ENCODE results near the gene METRN. TPM values are rescaled to one million over a fixed set of nuclear protein-coding genes. Genes with fewer than 3 reads are reported as not detected.
A peak's percentile ranks its signal among the peaks of the same experiment; 100 is the strongest.

Gene METRN
- 100 to 1,000 TPM in 1 of 4 donors, 10 to 100 TPM in 3; 56.5 to 143 (median 78.0) TPM for total RNA-seq

GRCh38 chr16:714558-715476, at the start of gene METRN:
TSS of gene METRN (plus strand) at chr16:715118. CDS start at chr16:715290, 172 bp downstream.
- no peaks in the 10 kb centered on the region for H3K9me3 ChIP-seq
- intact Hi-C loops (cut with DNase I), result no loop called here
- DNase-seq (ENCODE audit: extremely low spot score), result peak; percentile 95
- peaks cover 0 to 34% (median 18%) of the 10 kb centered on the region in 4 donors for H3K27me3 ChIP-seq
- H3K4me1 ChIP-seq, result peaks cover 31 to 78% (median 60%) of the 10 kb centered on the region in 4 donors
- peaks cover 0 to 10% (median 3%) of the 10 kb centered on the region in 4 donors for H3K36me3 ChIP-seq
- peak within 1 kb of the TSS; percentile 42 to 66 (median 56) for H3K27ac ChIP-seq (replicated peaks in 1 of 4)
- peak within 1 kb of the TSS; percentile 68 to 86 (median 83) for H3K4me3 ChIP-seq
- TF ChIP-seq POLR2AphosphoS5 (IDR thresholded peaks at IDR 0.05), result peak; percentile 15 to 36
- no peak for TF ChIP-seq EP300 (IDR thresholded peaks at IDR 0.05)
- peak in 1 of 3 experiments; percentile 15 for TF ChIP-seq CTCF (IDR thresholded peaks at IDR 0.05)
- TF ChIP-seq POLR2A (IDR thresholded peaks at IDR 0.05; ENCODE audit: low read depth), result no peak
- WGBS, result 13% methylated on average over 6 of the region's 108 CpGs

- no peak overlapping the region for H3K27ac ChIP-seq (replicated peaks in 1 of 4)
- no peak overlapping the region for H3K4me3 ChIP-seq
- peaks cover 16 to 33% (median 27%) of the 10 kb centered on the region in 4 donors for H3K4me1 ChIP-seq
- WGBS, result 92% methylated on average over 2 of the region's 13 CpGs
- H3K36me3 ChIP-seq, result peaks cover 21 to 29% (median 26%) of the 10 kb centered on the region in 4 donors
- no peaks in the 10 kb centered on the region for H3K9me3 ChIP-seq
- intact Hi-C loops (cut with DNase I), result no loop called here
- no peak for DNase-seq (ENCODE audit: extremely low spot score)
- TF ChIP-seq CTCF (IDR thresholded peaks at IDR 0.05), result no peak
- TF ChIP-seq POLR2A (IDR thresholded peaks at IDR 0.05; ENCODE audit: low read depth), result no peak
- TF ChIP-seq POLR2AphosphoS5 (IDR thresholded peaks at IDR 0.05), result no peak
- H3K27me3 ChIP-seq, result no peaks in the 10 kb centered on the region
Measured at GRCh38 chr16:666572-666971, 48.3 kb upstream of the METRN start.

GRCh38 chr16:667113-667779, 47.7 kb upstream of the METRN start:
- Histone ChIP-seq H3K9me3 (no peaks in the 10 kb centered on the region), H3K4me1 (peaks cover 15 to 28% (median 24%) of the 10 kb centered on the region in 4 donors), H3K27ac (replicated peaks in 1 of 4) (peak overlapping the region; percentile 86 to 92 (median 90)), H3K27me3 (no peaks in the 10 kb centered on the region), H3K36me3 (peaks cover 27 to 35% (median 33%) of the 10 kb centered on the region in 4 donors), H3K4me3 (peak overlapping the region; percentile 81 to 99 (median 94))
- no peak for TF ChIP-seq POLR2AphosphoS5 (IDR thresholded peaks at IDR 0.05)
- no peak for TF ChIP-seq CTCF (IDR thresholded peaks at IDR 0.05)
- TF ChIP-seq POLR2A (IDR thresholded peaks at IDR 0.05; ENCODE audit: low read depth), result no peak
- no peak for TF ChIP-seq EP300 (IDR thresholded peaks at IDR 0.05)
- intact Hi-C loops (cut with DNase I), result no loop called here
- no peak for DNase-seq (ENCODE audit: extremely low spot score)
- WGBS, result 84% methylated on average over 17 of the region's 22 CpGs

- intact Hi-C loops (cut with DNase I), result no loop called here
- peak; percentile 98 for DNase-seq (ENCODE audit: extremely low spot score)
- no peaks in the 10 kb centered on the region for H3K27me3 ChIP-seq
- H3K36me3 ChIP-seq, result peaks cover 34 to 43% (median 40%) of the 10 kb centered on the region in 4 donors
- peak within 1 kb of the TSS; percentile 86 to 92 (median 90) for H3K27ac ChIP-seq (replicated peaks in 1 of 4)
- 0% methylated on average over 9 of the region's 78 CpGs for WGBS
- H3K9me3 ChIP-seq, result no peaks in the 10 kb centered on the region
- TF ChIP-seq EP300 (IDR thresholded peaks at IDR 0.05) (no peak), POLR2A (IDR thresholded peaks at IDR 0.05; ENCODE audit: low read depth) (peak; percentile 52), CTCF (IDR thresholded peaks at IDR 0.05) (peak; percentile 96 to 98 (median 96)), POLR2AphosphoS5 (IDR thresholded peaks at IDR 0.05) (peak; percentile 81 to 88)
- peaks cover 15 to 28% (median 24%) of the 10 kb centered on the region in 4 donors for H3K4me1 ChIP-seq
- H3K4me3 ChIP-seq, result peak within 1 kb of the TSS; percentile 81 to 99 (median 94)
Measured at GRCh38 chr16:667780-668518, 47.0 kb upstream of the METRN start, which contains the start of gene RHOT2. TSS of gene RHOT2 (plus strand) at chr16:668132. CDS start at chr16:668200, 68 bp downstream.

Data from esophagus muscularis mucosa (tissue), 4 donors.